GM10266 (cell line): Measurements from ENCODE around the gene NEIL3.

ENCODE experiments used
- DNase-seq: peaks from one replicate; pipeline ENCODE4 v3.0.0; 2012; ENCODE audit errors: extremely low spot score
- CTCF ChIP-seq: IDR thresholded peaks from 2 replicates; pipeline ENCODE4 v1.5.1; 2012; ENCODE audit warnings: mild to moderate bottlenecking, low read depth; ENCODE audit not compliant: control insufficient read depth, insufficient read depth; ENCODE audit errors: missing control alignments

NEIL3 gene

DNA sequence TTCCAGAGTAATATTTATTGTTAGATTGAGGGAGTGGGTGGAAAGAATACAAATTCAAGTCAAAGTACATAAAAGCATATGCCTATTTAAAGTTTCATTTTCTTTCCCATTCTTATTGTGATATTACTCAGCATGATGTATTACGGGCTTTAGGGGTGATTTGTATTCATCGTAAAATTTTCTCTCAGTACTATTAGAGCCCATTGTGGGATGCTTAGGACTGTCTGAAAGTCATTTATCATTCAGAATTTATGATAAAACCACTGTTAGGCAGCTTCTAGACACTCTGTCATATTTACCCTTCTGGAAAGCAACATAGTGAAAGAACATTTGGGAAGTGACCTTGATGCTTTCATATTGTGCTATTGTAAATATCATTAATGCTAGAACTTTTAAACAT lies 86.7 kb downstream of the NEIL3 start:
- no peak for DNase-seq
- no peak for TF ChIP-seq CTCF

DNA sequence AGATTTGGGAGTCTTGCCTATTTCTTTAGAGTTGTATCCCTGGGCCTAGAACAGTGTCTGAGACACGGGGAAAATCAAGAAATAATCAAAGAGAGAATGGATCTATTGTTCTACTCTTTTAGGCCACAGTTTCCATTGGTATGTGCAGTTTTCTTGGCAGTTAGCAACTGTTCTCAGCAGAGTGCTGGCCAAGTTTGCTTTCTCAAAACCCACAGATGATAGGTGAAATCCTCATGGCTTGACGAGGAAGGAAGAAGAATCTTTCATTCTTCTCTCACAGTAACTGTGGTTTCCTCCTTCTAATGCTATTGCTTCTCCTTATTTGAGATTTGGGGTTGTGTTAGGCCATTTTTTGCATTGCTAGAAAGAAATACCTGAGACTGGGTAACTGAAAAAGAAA lies 90.4 kb downstream of the NEIL3 start:
- TF ChIP-seq CTCF = no peak
- DNase-seq = no peak

- DNase-seq = no peak
- no peak for TF ChIP-seq CTCF
These were observed 92.1 kb downstream of the NEIL3 start for GRCh38 chr4:177401658-177402273.

GRCh38 chr4:177403746-177404145 lies 94.1 kb downstream of the NEIL3 start:
- TF ChIP-seq CTCF = no peak
- no peak for DNase-seq

DNA sequence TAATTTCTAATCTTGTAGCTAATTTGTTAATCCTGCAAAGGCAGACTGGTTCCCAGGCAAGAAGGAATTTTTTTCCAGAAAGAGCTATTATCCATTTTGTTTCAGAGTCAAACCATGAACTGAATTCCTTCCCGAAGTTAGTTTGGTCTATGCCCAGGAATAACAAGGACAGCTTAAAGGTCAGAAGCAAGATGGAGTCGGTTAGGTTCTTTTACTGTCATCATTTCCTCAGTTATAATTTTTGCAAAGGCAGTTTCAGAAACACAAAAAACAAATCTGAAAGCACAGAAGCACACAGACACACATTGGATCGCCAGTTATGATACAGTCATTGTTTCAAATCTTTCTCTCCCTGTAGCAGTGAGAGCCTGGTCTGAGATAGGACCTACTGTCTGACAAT lies 94.7 kb downstream of the NEIL3 start:
- DNase-seq = no peak
- no peak for TF ChIP-seq CTCF

- no peak for TF ChIP-seq CTCF
- no peak for DNase-seq
These were observed 95.3 kb downstream of the NEIL3 start for GRCh38 chr4:177404986-177405385.

- no peak for DNase-seq
- TF ChIP-seq CTCF = no peak
These were observed 95.8 kb downstream of the NEIL3 start for GRCh38 chr4:177405508-177405907.
